ENCODE data around the gene EVPLL.
"Not testable (repeated sequence)": the region's sequence is repeated elsewhere in the genome, so short reads cannot be mapped to it uniquely, and the experiment has no call there.

EVPLL gene

GRCh38 chr17:18377437-18378204 lies at the start of gene EVPLL:
Gene EVPLL (plus strand): TSS chr17:18377778. CDS start chr17:18380938, 3,160 bp downstream.
- in situ Hi-C loops (cut with MboI; ENCODE audit: low sequenced_read_pairs) = loop anchor here (25.0 kb wide), 1 partner anchor 1565 kb away; no protein-coding TSS in a partner anchor
- no peak for DNase-seq (ENCODE audit: low spot score in 2 of 2)
- Histone ChIP-seq H3K4me1 (no peaks in the 10 kb centered on the region), H3K9me3 (no peaks in the 10 kb centered on the region; the same call in 1 of the 2 replicates), H3K27me3 (ENCODE audit: low read depth) (no peaks in the 10 kb centered on the region), H3K36me3 (replicated peaks) (no peaks in the 10 kb centered on the region), H3K4me3 (no peak within 1 kb of the TSS)

- no peak overlapping the region for H3K4me3 ChIP-seq
- in situ Hi-C loops (cut with MboI; ENCODE audit: low sequenced_read_pairs) = no loop called here
- H3K9me3 ChIP-seq = no peaks in the 10 kb centered on the region
- no peaks in the 10 kb centered on the region for H3K27me3 ChIP-seq (ENCODE audit: low read depth)
- DNase-seq (ENCODE audit: low spot score in 2 of 2) = no peak
- H3K36me3 ChIP-seq (replicated peaks) = peaks cover 66% of the 10 kb centered on the region
- H3K4me1 ChIP-seq = no peaks in the 10 kb centered on the region
Observed at GRCh38 chr17:18328643-18329204, 48.9 kb upstream of the EVPLL start.

DNA sequence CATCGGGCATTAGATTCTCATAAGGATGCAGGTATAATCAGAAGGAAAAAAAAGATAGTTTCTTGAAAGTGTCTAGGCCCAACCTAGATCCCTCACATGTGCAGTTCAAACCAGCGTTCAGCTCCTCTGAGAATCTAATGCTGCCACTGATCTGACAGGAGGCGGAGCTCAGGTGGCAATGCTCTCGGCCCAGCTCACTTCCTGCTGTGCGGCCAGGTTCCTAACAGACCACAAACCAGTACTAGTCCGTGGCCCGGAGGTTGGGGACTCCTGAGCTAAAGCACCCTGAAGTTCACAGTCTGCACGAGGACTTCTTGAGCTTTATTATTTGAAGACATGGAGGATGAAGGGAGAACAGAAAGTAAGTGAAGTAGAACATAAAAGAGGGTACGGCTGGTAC lies 45.7 kb upstream of the EVPLL start:
- Histone ChIP-seq H3K9me3 (no peaks in the 10 kb centered on the region), H3K27me3 (ENCODE audit: low read depth) (no peaks in the 10 kb centered on the region), H3K36me3 (replicated peaks) (peaks cover 69% of the 10 kb centered on the region), H3K4me3 (no peak overlapping the region), H3K4me1 (no peaks in the 10 kb centered on the region)
- in situ Hi-C loops (cut with MboI; ENCODE audit: low sequenced_read_pairs) = no loop called here
- DNase-seq (ENCODE audit: low spot score in 2 of 2) = no peak

DNA sequence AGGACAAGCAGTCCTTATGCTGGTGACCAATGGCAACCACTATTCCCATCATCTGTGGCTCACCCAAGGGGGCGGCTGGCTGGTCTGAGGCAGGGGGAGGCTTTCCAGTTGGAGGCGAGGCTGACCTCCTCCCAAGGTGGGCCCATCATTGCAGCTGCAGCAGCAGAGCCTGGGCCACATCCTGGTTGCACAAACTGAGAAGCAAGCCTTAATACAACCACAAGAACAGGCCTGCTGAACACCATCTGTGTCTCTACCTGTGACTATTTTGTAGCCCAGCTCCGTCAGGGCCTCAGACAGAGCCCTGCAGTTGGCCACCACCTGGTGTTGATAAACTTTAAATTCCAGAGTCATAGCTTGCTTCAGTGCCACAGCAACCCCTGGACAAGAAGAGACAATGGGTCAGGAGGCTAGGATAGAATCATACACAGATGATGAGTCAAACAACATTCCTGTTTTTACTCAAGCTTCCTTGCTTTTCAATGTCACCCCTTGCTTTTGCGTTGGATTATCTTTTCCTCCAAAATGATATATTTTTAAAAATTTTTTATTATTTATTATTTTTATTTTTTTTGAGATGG lies 44.6 kb upstream of the EVPLL start:
- H3K36me3 ChIP-seq (replicated peaks) = peaks cover 74% of the 10 kb centered on the region
- in situ Hi-C loops (cut with MboI; ENCODE audit: low sequenced_read_pairs) = no loop called here

DNA sequence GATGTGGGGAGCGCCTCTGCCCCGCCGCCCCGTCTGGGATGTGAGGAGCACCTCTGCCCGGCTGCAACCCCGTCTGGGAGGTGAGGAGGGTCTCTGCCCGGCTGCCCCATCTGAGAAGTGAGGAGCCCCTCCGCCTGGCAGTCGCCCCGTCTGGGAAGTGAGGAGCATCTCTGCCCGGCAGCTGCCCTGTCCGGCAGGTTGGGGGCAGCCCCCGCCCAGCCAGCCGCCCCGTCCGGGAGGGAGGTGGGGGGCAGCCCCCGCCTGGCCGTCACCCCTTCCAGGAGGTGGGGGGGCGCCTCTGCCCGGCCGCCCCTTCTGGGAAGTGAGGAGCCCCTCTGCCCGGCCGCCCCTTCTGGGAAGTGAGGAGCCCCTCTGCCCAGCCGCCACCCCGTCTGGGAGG lies 39.4 kb upstream of the EVPLL start:
- H3K27me3 ChIP-seq (ENCODE audit: low read depth); H3K4me1 ChIP-seq; in situ Hi-C loops (cut with MboI; ENCODE audit: low sequenced_read_pairs); H3K9me3 ChIP-seq; H3K4me3 ChIP-seq; DNase-seq (ENCODE audit: low spot score in 2 of 2): not testable (repeated sequence)
- peaks cover 70% of the 10 kb centered on the region for H3K36me3 ChIP-seq (replicated peaks)

More for the DNA sequence above, 44.6 kb upstream of the EVPLL start:
- no peak for DNase-seq (ENCODE audit: low spot score in 2 of 2)
- no peaks in the 10 kb centered on the region for H3K4me1 ChIP-seq
- no peaks in the 10 kb centered on the region for H3K27me3 ChIP-seq (ENCODE audit: low read depth)
- H3K4me3 ChIP-seq = no peak overlapping the region
- H3K9me3 ChIP-seq = no peaks in the 10 kb centered on the region

DNA sequence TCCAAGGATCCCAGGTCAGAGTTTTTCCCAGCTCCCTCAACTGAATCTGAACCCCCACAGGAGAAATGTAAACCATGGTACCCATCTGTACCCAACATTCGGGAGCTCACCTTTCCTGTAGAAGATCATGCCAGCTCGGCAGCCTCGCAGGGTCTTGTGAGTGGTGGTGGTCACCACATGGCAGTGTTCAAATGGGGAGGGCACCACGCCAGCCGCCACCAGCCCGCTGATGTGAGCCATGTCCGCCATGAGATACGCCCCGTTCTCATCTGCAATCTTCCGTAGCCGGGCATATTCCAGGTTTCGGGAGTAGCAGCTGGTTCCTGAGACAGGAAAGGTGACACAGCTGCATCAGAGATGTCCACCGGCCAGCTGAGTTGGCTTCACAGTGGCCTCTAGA lies 37.6 kb upstream of the EVPLL start:
- no peak for DNase-seq (ENCODE audit: low spot score in 2 of 2)
- Histone ChIP-seq H3K9me3 (no peaks in the 10 kb centered on the region), H3K4me3 (no peak overlapping the region), H3K4me1 (no peaks in the 10 kb centered on the region), H3K27me3 (ENCODE audit: low read depth) (no peaks in the 10 kb centered on the region), H3K36me3 (replicated peaks) (peaks cover 64% of the 10 kb centered on the region)
- in situ Hi-C loops (cut with MboI; ENCODE audit: low sequenced_read_pairs) = no loop called here

GRCh38 chr17:18344021-18344420 lies 33.6 kb upstream of the EVPLL start:
- peaks cover 79% of the 10 kb centered on the region for H3K36me3 ChIP-seq (replicated peaks)
- in situ Hi-C loops (cut with MboI; ENCODE audit: low sequenced_read_pairs) = no loop called here
- no peak for DNase-seq (ENCODE audit: low spot score in 2 of 2)
- no peaks in the 10 kb centered on the region for H3K9me3 ChIP-seq
- H3K27me3 ChIP-seq (ENCODE audit: low read depth) = no peaks in the 10 kb centered on the region
- H3K4me3 ChIP-seq = no peak overlapping the region
- no peaks in the 10 kb centered on the region for H3K4me1 ChIP-seq

DNA sequence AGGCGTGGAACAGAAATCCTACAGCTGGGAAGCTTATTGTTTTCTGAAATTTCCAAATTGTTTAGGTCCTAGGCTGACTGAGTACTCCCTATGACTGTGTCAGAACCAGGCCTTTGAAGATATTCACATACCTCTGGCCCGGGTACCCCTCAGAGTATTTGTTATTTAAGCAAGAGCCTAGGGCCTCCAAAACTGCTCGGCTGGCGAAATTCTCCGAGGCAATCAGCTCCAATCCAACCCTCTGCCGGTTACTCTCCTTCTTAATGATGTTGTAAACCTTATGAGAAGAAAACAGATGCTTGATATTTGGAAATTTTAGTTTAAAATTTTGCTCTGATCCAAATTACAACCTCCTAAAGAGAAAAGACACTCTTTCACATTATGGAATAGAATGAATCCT lies 24.0 kb upstream of the EVPLL start:
- in situ Hi-C loops (cut with MboI; ENCODE audit: low sequenced_read_pairs) = loop anchor here (25.0 kb wide), 1 partner anchor 209 kb away; no protein-coding TSS in a partner anchor
- H3K4me3 ChIP-seq = no peak overlapping the region
- no peaks in the 10 kb centered on the region for H3K27me3 ChIP-seq (ENCODE audit: low read depth)
- no peak for DNase-seq (ENCODE audit: low spot score in 2 of 2)
- H3K36me3 ChIP-seq (replicated peaks) = peaks cover 55% of the 10 kb centered on the region
- H3K4me1 ChIP-seq = no peaks in the 10 kb centered on the region
- H3K9me3 ChIP-seq = no peaks in the 10 kb centered on the region

DNA sequence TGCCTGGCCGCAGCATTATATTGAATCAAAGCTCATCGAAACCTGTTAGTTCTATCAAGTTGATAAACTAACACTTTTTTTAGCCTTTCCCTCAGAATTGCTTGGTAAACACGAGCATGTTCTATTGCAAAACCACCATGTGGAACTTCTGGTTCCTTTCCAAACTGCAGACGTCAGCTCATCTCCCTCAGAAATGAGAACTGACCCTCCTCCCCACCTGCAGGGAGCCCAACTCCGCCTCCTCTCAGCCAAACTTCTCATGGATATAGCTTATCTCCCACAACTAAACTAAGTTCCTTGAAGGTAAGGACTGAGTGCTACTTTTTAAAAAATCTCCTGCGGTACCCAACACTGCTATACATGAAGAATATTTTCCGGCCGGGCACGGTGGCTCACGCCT lies 21.0 kb upstream of the EVPLL start:
- no peaks in the 10 kb centered on the region for H3K4me1 ChIP-seq
- DNase-seq (ENCODE audit: low spot score in 2 of 2) = no peak
- in situ Hi-C loops (cut with MboI; ENCODE audit: low sequenced_read_pairs) = loop anchor here (25.0 kb wide), 1 partner anchor 206 kb away; no protein-coding TSS in a partner anchor
- H3K36me3 ChIP-seq (replicated peaks) = peaks cover 54% of the 10 kb centered on the region
- H3K4me3 ChIP-seq = no peak overlapping the region
- H3K27me3 ChIP-seq (ENCODE audit: low read depth) = no peaks in the 10 kb centered on the region
- no peaks in the 10 kb centered on the region for H3K9me3 ChIP-seq

GRCh38 chr17:18360518-18360917 lies 17.1 kb upstream of the EVPLL start:
- in situ Hi-C loops (cut with MboI; ENCODE audit: low sequenced_read_pairs) = loop anchor here (25.0 kb wide), 1 partner anchor 202 kb away; no protein-coding TSS in a partner anchor
- Histone ChIP-seq H3K9me3 (no peaks in the 10 kb centered on the region), H3K36me3 (replicated peaks) (peaks cover 28% of the 10 kb centered on the region), H3K4me3 (no peak overlapping the region), H3K4me1 (peaks cover 8% of the 10 kb centered on the region), H3K27me3 (ENCODE audit: low read depth) (no peaks in the 10 kb centered on the region)
- DNase-seq (ENCODE audit: low spot score in 2 of 2) = no peak

DNA sequence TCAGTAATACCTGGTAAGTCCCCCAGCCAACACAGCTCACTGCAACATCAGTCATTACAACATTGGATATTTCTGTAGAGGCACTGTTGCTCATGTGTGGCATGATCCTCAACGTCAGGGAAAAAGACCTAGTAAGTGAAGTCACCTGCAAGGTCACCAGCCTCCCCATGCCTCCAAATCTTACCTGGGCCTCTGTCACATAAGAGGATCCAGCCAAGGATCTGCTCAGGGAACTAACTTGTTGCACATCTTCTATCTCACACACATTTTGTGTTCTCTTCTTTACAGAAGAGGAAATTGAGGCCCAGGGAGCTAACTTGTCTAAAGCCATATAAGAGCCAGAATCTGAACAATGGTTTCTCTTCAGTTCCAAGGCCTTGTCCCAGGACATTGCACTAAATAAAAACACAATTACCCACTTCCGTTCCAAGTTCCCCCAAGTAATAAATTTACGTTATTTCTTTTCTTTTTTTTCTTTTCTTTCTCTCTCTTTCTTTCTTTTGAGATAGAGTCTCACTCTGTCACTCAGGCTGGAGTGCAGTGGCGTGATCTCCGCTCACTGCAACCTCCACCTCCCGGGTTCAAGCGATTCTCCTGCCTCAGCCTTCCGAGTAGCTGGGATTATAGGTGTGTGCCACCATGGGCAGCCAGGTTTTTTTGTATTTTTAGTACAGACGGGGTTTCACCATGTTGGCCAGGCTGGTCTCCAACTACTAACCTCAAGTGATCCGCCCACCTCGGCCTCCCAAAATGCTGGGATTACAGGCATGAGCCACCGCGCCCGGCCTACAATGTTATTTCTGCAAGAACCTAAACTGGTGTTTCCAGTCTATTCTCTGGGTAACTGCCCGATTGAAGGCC lies 15.5 kb upstream of the EVPLL start:
- no peaks in the 10 kb centered on the region for H3K27me3 ChIP-seq (ENCODE audit: low read depth)
- DNase-seq (ENCODE audit: low spot score in 2 of 2) = no peak
- H3K4me1 ChIP-seq = peaks cover 8% of the 10 kb centered on the region
- H3K9me3 ChIP-seq = no peaks in the 10 kb centered on the region
- H3K36me3 ChIP-seq (replicated peaks) = peaks cover 21% of the 10 kb centered on the region
- in situ Hi-C loops (cut with MboI; ENCODE audit: low sequenced_read_pairs) = loop anchor here (25.0 kb wide), 1 partner anchor 200 kb away; no protein-coding TSS in a partner anchor
- peak overlapping the region; percentile 87 for H3K4me3 ChIP-seq

- Histone ChIP-seq H3K4me3 (peak overlapping the region; percentile 87), H3K36me3 (replicated peaks) (peaks cover 21% of the 10 kb centered on the region), H3K27me3 (ENCODE audit: low read depth) (no peaks in the 10 kb centered on the region), H3K9me3 (no peaks in the 10 kb centered on the region), H3K4me1 (peaks cover 8% of the 10 kb centered on the region)
- peak in 1 of 2 experiments; percentile 45 for DNase-seq (ENCODE audit: low spot score in 2 of 2)
- in situ Hi-C loops (cut with MboI; ENCODE audit: low sequenced_read_pairs) = loop anchor here (25.0 kb wide), 1 partner anchor 200 kb away; no protein-coding TSS in a partner anchor
Observed at GRCh38 chr17:18362698-18363100, 14.9 kb upstream of the EVPLL start.

Measured in HAP-1 (cell line).